MM.1S (cell line): ENCODE results near the gene EPS8L1.

ENCODE experiments used
- EZH2 ChIP-seq: fragments of 300-600 bp; sonication (generic); optimal IDR thresholded peaks from 2 replicates; pipeline ENCODE3; 2017; ENCODE audit warnings: low read depth, mild to moderate bottlenecking, antibody characterized with exemption, low read length, mixed read lengths
- TF ChIP-seq, protein P1 (sequence below): fragments of 300-600 bp; sonication (generic); IDR thresholded peaks from 2 replicates; pipeline ENCODE4 v1.5.1; 2016; ENCODE audit warnings: antibody characterized with exemption, low read length, mixed read lengths

DNA sequence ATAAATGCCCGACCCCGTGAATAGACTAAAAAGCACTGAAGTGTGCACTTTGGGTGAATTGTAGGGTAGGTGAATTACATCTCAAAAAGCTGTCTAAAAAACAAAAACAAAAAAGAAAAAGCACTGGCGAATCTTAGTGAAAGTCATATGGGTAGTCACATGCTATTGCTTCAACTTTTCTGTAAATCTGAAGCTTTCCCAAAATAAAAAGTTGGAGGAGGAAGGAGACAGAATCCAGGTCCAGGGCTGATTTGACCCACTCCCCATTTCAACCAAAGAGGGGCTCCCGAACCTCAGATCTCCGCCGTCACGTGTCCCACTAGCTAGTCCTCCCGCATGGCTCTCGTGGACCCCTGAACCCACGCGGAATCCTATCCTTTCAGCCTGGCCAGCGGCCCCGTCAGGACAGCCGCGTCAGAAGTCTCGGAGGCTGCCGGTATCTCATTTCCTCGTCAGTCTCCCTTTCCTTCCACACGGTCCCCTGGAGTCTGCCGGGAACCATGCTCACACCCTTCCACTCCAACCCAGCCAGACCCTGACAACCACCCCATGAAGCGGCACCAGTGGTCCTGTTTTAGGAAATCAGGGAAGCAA is 35.7 kb downstream of the EPS8L1 start:
- TF ChIP-seq, protein P1, sequence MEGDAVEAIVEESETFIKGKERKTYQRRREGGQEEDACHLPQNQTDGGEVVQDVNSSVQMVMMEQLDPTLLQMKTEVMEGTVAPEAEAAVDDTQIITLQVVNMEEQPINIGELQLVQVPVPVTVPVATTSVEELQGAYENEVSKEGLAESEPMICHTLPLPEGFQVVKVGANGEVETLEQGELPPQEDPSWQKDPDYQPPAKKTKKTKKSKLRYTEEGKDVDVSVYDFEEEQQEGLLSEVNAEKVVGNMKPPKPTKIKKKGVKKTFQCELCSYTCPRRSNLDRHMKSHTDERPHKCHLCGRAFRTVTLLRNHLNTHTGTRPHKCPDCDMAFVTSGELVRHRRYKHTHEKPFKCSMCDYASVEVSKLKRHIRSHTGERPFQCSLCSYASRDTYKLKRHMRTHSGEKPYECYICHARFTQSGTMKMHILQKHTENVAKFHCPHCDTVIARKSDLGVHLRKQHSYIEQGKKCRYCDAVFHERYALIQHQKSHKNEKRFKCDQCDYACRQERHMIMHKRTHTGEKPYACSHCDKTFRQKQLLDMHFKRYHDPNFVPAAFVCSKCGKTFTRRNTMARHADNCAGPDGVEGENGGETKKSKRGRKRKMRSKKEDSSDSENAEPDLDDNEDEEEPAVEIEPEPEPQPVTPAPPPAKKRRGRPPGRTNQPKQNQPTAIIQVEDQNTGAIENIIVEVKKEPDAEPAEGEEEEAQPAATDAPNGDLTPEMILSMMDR = no peak
- no peak for TF ChIP-seq EZH2
